SU-DHL-6 (cell line): Measurements from ENCODE around the gene CPED1.

ENCODE experiments used
- H2AFZ ChIP-seq: fragments of 200-600 bp; sonication (generic); 2 replicates; pipeline ENCODE4 v1.6.1; 2014; ENCODE audit warnings: low read depth, mild to moderate bottlenecking, moderate library complexity, mixed read lengths, antibody characterized with exemption, low read length; ENCODE audit not compliant: severe bottlenecking
- H3F3A ChIP-seq: fragments of 200-600 bp; shearing (Covaris generic); 2 replicates; pipeline ENCODE4 v1.6.0; 2016; ENCODE audit warnings: antibody characterized with exemption, mild to moderate bottlenecking; ENCODE audit not compliant: insufficient read depth
- H3K27ac ChIP-seq: fragments of 200-600 bp; sonication (generic); 2 replicates; pipeline ENCODE4 v1.5.1; 2016; ENCODE audit warnings: low read depth, mild to moderate bottlenecking, low read length, moderate library complexity, mixed read lengths
- H3K27me3 ChIP-seq: fragments of 200-600 bp; sonication (generic), shearing (Covaris generic); 2 replicates; pipeline ENCODE4 v1.6.0; 2014; ENCODE audit warnings: mild to moderate bottlenecking, low read length
- H3K36me3 ChIP-seq: fragments of 200-600 bp; sonication (generic); 2 replicates; pipeline ENCODE4 v1.6.1; 2014; ENCODE audit warnings: mild to moderate bottlenecking, low read length, mixed read lengths
- H3K4me2 ChIP-seq: fragments of 300-600, 200-600 bp; shearing (Covaris generic), sonication (generic); 2 replicates; pipeline ENCODE4 v1.6.0; 2014; ENCODE audit warnings: low read length, low read depth, mild to moderate bottlenecking; ENCODE audit not compliant: poor library complexity, severe bottlenecking
- H3K4me3 ChIP-seq: fragments of 200-600 bp; sonication (generic); 2 replicates; pipeline ENCODE4 v1.5.1; 2014; ENCODE audit warnings: antibody characterized with exemption, low read length, mild to moderate bottlenecking, mixed read lengths; ENCODE audit not compliant: insufficient read depth, poor library complexity, severe bottlenecking
- H3K79me2 ChIP-seq: fragments of 200-600 bp; sonication (generic); 2 replicates; pipeline ENCODE4 v1.6.1; 2014; ENCODE audit warnings: mild to moderate bottlenecking, low read length, moderate library complexity; ENCODE audit not compliant: insufficient read depth
- H3K9ac ChIP-seq: fragments of 200-600 bp; sonication (generic); 2 replicates; pipeline ENCODE4 v1.7.0; 2014; ENCODE audit warnings: mild to moderate bottlenecking, low read length
- H3K9me2 ChIP-seq: fragments of 200-600 bp; sonication (generic); replicated peaks from 2 replicates; pipeline ENCODE4 v1.6.1; 2014; ENCODE audit warnings: low read length; ENCODE audit not compliant: insufficient read depth
- H3K9me3 ChIP-seq: fragments of 200-600 bp; sonication (generic); 2 replicates; pipeline ENCODE4 v1.6.1; 2014; ENCODE audit warnings: low read length, mixed read lengths; ENCODE audit not compliant: insufficient read depth
- H4K20me1 ChIP-seq: fragments of 200-600 bp; sonication (generic); 2 replicates; pipeline ENCODE4 v1.6.1; 2014; ENCODE audit warnings: low read depth, mild to moderate bottlenecking, antibody characterized with exemption, low read length, moderate library complexity, mixed read lengths
- EZH2phosphoT487 ChIP-seq: fragments of 200-600 bp; sonication (generic), shearing (Covaris generic); conservative IDR thresholded peaks from 2 replicates; pipeline ENCODE4 v1.6.1; 2018; ENCODE audit warnings: mild to moderate bottlenecking, antibody characterized with exemption, low read length, moderate library complexity, mixed read lengths
- TF ChIP-seq, protein P1 (sequence below): fragments of 200-600 bp; sonication (generic); IDR thresholded peaks from one replicate; pipeline ENCODE4 v1.5.1; 2017; ENCODE audit warnings: antibody characterized with exemption, mild to moderate bottlenecking, low read length, moderate library complexity; ENCODE audit not compliant: insufficient read depth, poor library complexity, severe bottlenecking

Gene CPED1

DNA sequence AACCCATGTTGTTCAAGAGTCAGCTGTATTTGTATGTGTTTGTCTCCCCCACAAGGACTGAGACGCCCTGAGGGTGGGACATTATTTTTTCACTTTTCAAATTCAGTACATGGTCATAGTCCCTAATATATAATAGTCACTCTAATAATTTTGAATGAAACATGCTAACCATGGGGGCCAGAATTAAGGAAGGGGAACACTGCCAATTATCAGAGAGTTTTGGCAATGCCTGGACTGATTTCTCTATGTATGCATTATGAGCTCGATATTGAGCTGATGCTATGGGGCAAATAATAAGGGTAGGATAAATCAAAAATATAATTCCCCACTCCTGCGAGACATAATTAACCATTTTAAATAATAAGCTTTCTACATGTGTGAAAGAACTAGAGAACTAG is 87.4 kb downstream of the CPED1 start:
- H4K20me1 ChIP-seq = no peaks in the 10 kb centered on the region
- no peaks in the 10 kb centered on the region for H3F3A ChIP-seq
- H3K27ac ChIP-seq = no peak overlapping the region
- H3K36me3 ChIP-seq = no peaks in the 10 kb centered on the region
- no peak overlapping the region for H3K4me2 ChIP-seq
- no peaks in the 10 kb centered on the region for H3K9me3 ChIP-seq
- TF ChIP-seq EZH2phosphoT487 = no peak
- TF ChIP-seq, protein P1, sequence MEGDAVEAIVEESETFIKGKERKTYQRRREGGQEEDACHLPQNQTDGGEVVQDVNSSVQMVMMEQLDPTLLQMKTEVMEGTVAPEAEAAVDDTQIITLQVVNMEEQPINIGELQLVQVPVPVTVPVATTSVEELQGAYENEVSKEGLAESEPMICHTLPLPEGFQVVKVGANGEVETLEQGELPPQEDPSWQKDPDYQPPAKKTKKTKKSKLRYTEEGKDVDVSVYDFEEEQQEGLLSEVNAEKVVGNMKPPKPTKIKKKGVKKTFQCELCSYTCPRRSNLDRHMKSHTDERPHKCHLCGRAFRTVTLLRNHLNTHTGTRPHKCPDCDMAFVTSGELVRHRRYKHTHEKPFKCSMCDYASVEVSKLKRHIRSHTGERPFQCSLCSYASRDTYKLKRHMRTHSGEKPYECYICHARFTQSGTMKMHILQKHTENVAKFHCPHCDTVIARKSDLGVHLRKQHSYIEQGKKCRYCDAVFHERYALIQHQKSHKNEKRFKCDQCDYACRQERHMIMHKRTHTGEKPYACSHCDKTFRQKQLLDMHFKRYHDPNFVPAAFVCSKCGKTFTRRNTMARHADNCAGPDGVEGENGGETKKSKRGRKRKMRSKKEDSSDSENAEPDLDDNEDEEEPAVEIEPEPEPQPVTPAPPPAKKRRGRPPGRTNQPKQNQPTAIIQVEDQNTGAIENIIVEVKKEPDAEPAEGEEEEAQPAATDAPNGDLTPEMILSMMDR = no peak
- no peaks in the 10 kb centered on the region for H3K9me2 ChIP-seq
- H3K4me3 ChIP-seq = no peak overlapping the region
- no peaks in the 10 kb centered on the region for H3K27me3 ChIP-seq
- H3K79me2 ChIP-seq = no peaks in the 10 kb centered on the region
- no peak overlapping the region for H2AFZ ChIP-seq
- no peak overlapping the region for H3K9ac ChIP-seq

DNA sequence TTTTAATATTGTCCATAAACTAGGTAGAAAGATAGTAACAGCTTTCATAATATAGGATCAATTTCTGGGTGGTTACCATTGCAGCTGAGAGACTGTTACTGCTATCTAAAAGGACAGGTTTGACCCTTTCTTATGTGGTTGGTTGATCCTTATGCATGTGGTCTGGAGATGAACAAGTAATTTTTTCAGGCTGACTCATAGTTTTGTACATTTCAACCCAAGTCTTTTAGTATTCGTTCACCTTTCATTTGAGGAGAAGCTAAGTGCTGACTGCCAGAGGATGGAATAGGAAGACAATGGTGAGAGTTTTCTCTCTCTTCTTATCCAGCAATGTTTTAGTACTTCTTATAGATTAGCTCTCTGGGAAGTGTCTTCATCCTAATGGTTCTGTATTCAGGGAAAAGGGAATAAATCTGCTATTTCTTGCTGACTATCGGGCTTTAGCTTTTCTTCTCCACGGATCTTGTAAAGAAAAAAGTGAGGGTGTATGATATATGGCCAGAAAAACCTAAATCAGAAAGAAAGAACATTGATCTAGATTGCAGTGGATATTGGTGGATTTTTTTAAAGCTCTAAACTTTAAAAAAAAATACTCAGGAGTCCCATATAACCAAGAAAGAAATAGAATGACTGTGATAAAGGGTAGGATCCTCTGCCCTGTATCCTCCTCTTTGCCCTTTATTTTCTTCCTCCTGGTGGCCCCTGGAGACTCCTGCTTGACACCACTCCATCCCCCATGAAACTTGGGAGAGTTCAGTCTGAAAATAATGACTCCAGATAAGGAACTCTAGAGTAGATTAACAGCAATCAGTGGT is 88.0 kb downstream of the CPED1 start:
- no peak overlapping the region for H3K4me3 ChIP-seq
- TF ChIP-seq EZH2phosphoT487 = no peak
- TF ChIP-seq, protein P1 = no peak
- H2AFZ ChIP-seq = no peak overlapping the region
- H3K27ac ChIP-seq = no peak overlapping the region
- H3K79me2 ChIP-seq = no peaks in the 10 kb centered on the region
- no peaks in the 10 kb centered on the region for H4K20me1 ChIP-seq
- H3K4me2 ChIP-seq = no peak overlapping the region
- no peaks in the 10 kb centered on the region for H3K9me2 ChIP-seq
- H3K9me3 ChIP-seq = no peaks in the 10 kb centered on the region
- no peaks in the 10 kb centered on the region for H3K27me3 ChIP-seq
- no peak overlapping the region for H3K9ac ChIP-seq
- no peaks in the 10 kb centered on the region for H3K36me3 ChIP-seq
- H3F3A ChIP-seq = no peaks in the 10 kb centered on the region

DNA sequence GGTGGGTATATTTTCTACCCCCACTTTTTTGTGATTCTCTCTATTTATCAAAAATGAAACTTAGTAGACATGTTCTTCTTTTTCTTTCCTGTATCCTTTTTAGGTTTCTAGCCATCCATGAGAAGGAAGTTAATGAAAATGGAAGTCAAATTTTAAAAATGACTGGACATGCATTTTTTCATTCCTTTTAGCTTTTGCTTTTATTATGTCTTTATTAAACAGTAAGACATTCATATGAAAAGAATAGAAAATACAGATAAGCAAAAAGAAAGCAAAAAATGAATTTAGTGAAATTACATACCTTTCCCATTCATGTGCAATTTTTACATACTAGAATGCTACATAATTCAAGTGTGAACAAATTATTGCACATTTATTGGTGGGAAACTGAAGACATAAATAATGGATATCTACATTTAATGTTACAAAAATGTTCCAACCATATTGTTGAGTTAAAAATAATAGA is 88.7 kb downstream of the CPED1 start:
- Histone ChIP-seq H4K20me1 (no peaks in the 10 kb centered on the region), H3K4me2 (no peak overlapping the region), H3K9ac (no peak overlapping the region), H3K79me2 (no peaks in the 10 kb centered on the region), H2AFZ (no peak overlapping the region), H3K36me3 (no peaks in the 10 kb centered on the region), H3F3A (no peaks in the 10 kb centered on the region), H3K27ac (no peak overlapping the region), H3K9me3 (no peaks in the 10 kb centered on the region), H3K4me3 (no peak overlapping the region), H3K27me3 (no peaks in the 10 kb centered on the region), H3K9me2 (no peaks in the 10 kb centered on the region)
- TF ChIP-seq, protein P1 = no peak
- TF ChIP-seq EZH2phosphoT487 = no peak
